Astrocyte (in vitro differentiated cells and primary cell): ENCODE measurements around the gene MAP7. TPM values are rescaled to one million over a fixed set of nuclear protein-coding genes. Genes with fewer than 3 reads are reported as not detected.
A peak's percentile ranks its signal among the peaks of the same experiment; 100 is the strongest.

ENCODE experiments used
- DNase-seq: peaks from one replicate; pipeline ENCODE4 v3.0.0-alpha.2; 2010; ENCODE audit warnings: low read depth
- FAIRE-seq: peaks from 2 replicates; lab custom pipeline; 2011; peaks lifted over from hg19 to GRCh38; lab: Jason Lieb, UNC
- H2AFZ ChIP-seq: 2 replicates; pipeline ENCODE4 v1.6.0; 2012; ENCODE audit warnings: low read depth, low read length, inconsistent platforms
- H3K27ac ChIP-seq: 2 replicates; pipeline ENCODE4 v1.5.1; 2011; ENCODE audit warnings: low read depth, low read length, inconsistent platforms
- H3K27me3 ChIP-seq: 2 replicates; pipeline ENCODE4 v1.6.0; 2011; ENCODE audit warnings: low read length, inconsistent platforms; ENCODE audit not compliant: insufficient read depth
- H3K36me3 ChIP-seq: 2 replicates; pipeline ENCODE4 v1.5.1; 2011; ENCODE audit warnings: low read length, inconsistent platforms; ENCODE audit not compliant: insufficient read depth
- H3K4me1 ChIP-seq: 2 replicates; pipeline ENCODE4 v1.5.1; 2011; ENCODE audit warnings: low read length, inconsistent platforms; ENCODE audit not compliant: insufficient read depth
- H3K4me2 ChIP-seq: 2 replicates; pipeline ENCODE4 v1.6.0; 2012; ENCODE audit warnings: low read length, inconsistent platforms
- H3K4me3 ChIP-seq: 2 replicates; pipeline ENCODE4 v1.5.1; 2011; ENCODE audit warnings: low read depth, mild to moderate bottlenecking, low read length, inconsistent platforms; ENCODE audit not compliant: insufficient read depth
- H3K79me2 ChIP-seq: 2 replicates; pipeline ENCODE4 v1.6.0; 2012; ENCODE audit warnings: mild to moderate bottlenecking, low read length, inconsistent platforms; ENCODE audit not compliant: insufficient read depth
- H3K9ac ChIP-seq: 2 replicates; pipeline ENCODE4 v1.6.0; 2012; ENCODE audit warnings: mild to moderate bottlenecking, low read length, inconsistent platforms
- H3K9me3 ChIP-seq: 2 replicates; pipeline ENCODE4 v1.5.1; 2012; ENCODE audit warnings: low read depth, mild to moderate bottlenecking, low read length, inconsistent platforms; ENCODE audit not compliant: insufficient read depth
- H4K20me1 ChIP-seq: 2 replicates; pipeline ENCODE4 v1.6.0; 2012; ENCODE audit warnings: low read length, inconsistent platforms; ENCODE audit not compliant: insufficient read depth
- H3K27ac Mint-ChIP-seq: one replicate; pipeline ENCODE4 v1.8.0; 2021; ENCODE audit warnings: mild to moderate bottlenecking, mixed read lengths; ENCODE audit not compliant: unreplicated experiment
- H3K27me3 Mint-ChIP-seq: one replicate; pipeline ENCODE4 v1.8.0; 2021; ENCODE audit warnings: low read depth, mixed read lengths; ENCODE audit not compliant: unreplicated experiment
- H3K36me3 Mint-ChIP-seq: one replicate; pipeline ENCODE4 v1.8.0; 2021; ENCODE audit warnings: low read depth, mixed read lengths; ENCODE audit not compliant: unreplicated experiment
- H3K4me1 Mint-ChIP-seq: one replicate; pipeline ENCODE4 v1.8.0; 2021; ENCODE audit warnings: low read depth, mixed read lengths; ENCODE audit not compliant: unreplicated experiment
- H3K4me3 Mint-ChIP-seq: one replicate; pipeline ENCODE4 v1.8.0; 2021; ENCODE audit warnings: mild to moderate bottlenecking, moderate library complexity, mixed read lengths; ENCODE audit not compliant: unreplicated experiment
- H3K9me3 Mint-ChIP-seq: one replicate; pipeline ENCODE4 v1.8.0; 2021; ENCODE audit warnings: mild to moderate bottlenecking, mixed read lengths; ENCODE audit not compliant: unreplicated experiment
- EZH2 ChIP-seq: IDR thresholded peaks from 2 replicates; pipeline ENCODE4 v1.6.1; 2012; ENCODE audit warnings: mild to moderate bottlenecking, low read length, inconsistent platforms; ENCODE audit not compliant: insufficient read depth
- total RNA-seq: library from RNA; stranded (reverse); gene quantifications from 2 replicates; pipeline ENCODE4 v1.2.1, GENCODE V29; 2021
- TF ChIP-seq, protein P1 (sequence below): IDR thresholded peaks from 2 replicates; pipeline ENCODE4 v1.5.1; 2011; ENCODE audit warnings: low read depth, mild to moderate bottlenecking, inconsistent platforms, low read length, moderate library complexity; ENCODE audit not compliant: insufficient read depth

Gene MAP7
- total RNA-seq, 1 donor from 2014 or later: 3.3 TPM

DNA sequence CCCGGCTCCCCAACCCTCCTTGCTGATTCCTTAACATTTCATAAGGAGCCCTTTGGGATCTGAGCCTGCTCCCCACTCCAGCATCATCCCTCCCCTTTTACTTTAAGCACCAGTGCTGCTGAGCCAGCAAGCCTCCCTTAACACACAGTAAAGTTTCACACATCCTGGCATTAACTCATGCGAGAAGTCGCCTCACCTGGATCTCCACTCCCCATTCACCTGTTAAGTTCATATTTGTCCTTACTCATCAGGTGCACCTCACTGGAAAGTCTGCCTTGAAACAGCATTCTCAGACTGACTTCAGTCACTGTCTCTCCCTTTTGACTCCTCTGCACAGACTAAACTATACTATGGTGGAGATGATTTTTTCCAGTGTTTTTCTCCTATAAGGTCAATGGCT lies 47.8 kb upstream of the MAP7 start:
- no peak for FAIRE-seq
- Mint-ChIP-seq H3K4me1 (peaks cover 16% of the 10 kb centered on the region), H3K9me3 (peaks cover 4% of the 10 kb centered on the region), H3K27me3 (no peaks in the 10 kb centered on the region), H3K36me3 (peaks cover 3% of the 10 kb centered on the region), H3K27ac (no peak overlapping the region), H3K4me3 (no peak overlapping the region)
- H3K4me2 ChIP-seq: no peak overlapping the region
- no peak overlapping the region for H3K9ac ChIP-seq
- H3K4me1 ChIP-seq: peaks cover 19% of the 10 kb centered on the region
- no peaks in the 10 kb centered on the region for H3K9me3 ChIP-seq
- no peaks in the 10 kb centered on the region for H4K20me1 ChIP-seq
- H3K27me3 ChIP-seq: no peaks in the 10 kb centered on the region
- H3K79me2 ChIP-seq: no peaks in the 10 kb centered on the region
- H3K27ac ChIP-seq: no peak overlapping the region
- no peak overlapping the region for H3K4me3 ChIP-seq
- TF ChIP-seq, protein P1, sequence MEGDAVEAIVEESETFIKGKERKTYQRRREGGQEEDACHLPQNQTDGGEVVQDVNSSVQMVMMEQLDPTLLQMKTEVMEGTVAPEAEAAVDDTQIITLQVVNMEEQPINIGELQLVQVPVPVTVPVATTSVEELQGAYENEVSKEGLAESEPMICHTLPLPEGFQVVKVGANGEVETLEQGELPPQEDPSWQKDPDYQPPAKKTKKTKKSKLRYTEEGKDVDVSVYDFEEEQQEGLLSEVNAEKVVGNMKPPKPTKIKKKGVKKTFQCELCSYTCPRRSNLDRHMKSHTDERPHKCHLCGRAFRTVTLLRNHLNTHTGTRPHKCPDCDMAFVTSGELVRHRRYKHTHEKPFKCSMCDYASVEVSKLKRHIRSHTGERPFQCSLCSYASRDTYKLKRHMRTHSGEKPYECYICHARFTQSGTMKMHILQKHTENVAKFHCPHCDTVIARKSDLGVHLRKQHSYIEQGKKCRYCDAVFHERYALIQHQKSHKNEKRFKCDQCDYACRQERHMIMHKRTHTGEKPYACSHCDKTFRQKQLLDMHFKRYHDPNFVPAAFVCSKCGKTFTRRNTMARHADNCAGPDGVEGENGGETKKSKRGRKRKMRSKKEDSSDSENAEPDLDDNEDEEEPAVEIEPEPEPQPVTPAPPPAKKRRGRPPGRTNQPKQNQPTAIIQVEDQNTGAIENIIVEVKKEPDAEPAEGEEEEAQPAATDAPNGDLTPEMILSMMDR: no peak
- TF ChIP-seq EZH2: no peak
- no peaks in the 10 kb centered on the region for H3K36me3 ChIP-seq
- H2AFZ ChIP-seq: no peak overlapping the region
- no peak for DNase-seq

DNA sequence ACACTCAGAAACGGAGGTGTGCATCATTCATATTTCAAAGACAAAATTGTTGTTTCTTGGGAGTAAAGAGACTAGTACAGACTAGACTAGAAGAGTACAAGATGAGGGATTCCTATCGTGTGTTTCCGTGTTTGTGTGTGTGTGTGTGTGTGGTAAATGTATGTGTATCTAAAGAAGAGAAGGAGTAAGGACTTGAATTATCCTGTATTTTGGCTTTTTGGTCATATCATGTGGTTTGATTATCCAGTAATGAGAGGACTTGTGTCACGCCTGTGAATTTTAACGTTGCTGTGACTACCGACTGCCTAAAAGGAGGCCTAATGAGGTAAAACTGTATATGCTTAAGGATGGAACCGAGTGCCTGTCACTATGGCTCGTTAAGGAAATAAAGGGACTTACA lies 44.4 kb upstream of the MAP7 start:
- H3K4me1 Mint-ChIP-seq: peaks cover 18% of the 10 kb centered on the region
- peak overlapping the region; percentile 69 for H2AFZ ChIP-seq

More for the DNA sequence above, 44.4 kb upstream of the MAP7 start:
- Histone ChIP-seq H3K36me3 (no peaks in the 10 kb centered on the region), H3K9me3 (no peaks in the 10 kb centered on the region), H3K4me1 (peaks cover 23% of the 10 kb centered on the region), H3K27ac (peak overlapping the region; percentile 86), H3K9ac (peak overlapping the region; percentile 60), H4K20me1 (no peaks in the 10 kb centered on the region), H3K4me3 (peak overlapping the region; percentile 37), H3K4me2 (peak overlapping the region; percentile 77), H3K27me3 (no peaks in the 10 kb centered on the region), H3K79me2 (no peaks in the 10 kb centered on the region)
- no peak for DNase-seq
- FAIRE-seq: no peak
- H3K9me3 Mint-ChIP-seq: peaks cover 4% of the 10 kb centered on the region
- H3K36me3 Mint-ChIP-seq: peaks cover 7% of the 10 kb centered on the region
- H3K4me3 Mint-ChIP-seq: no peak overlapping the region
- TF ChIP-seq EZH2: no peak
- TF ChIP-seq, protein P1: no peak
- no peak overlapping the region for H3K27ac Mint-ChIP-seq
- no peaks in the 10 kb centered on the region for H3K27me3 Mint-ChIP-seq
